Measurements from ENCODE around the gene TIAM1. TPM values are rescaled to one million over a fixed set of nuclear protein-coding genes. Genes with fewer than 3 reads are reported as not detected.

TIAM1 gene
- 2.2 and 2.6 TPM in 2 replicates for total RNA-seq

GRCh38 chr21:31343680-31344480, at the start of gene TIAM1:
Gene TIAM1, minus strand, starts transcription at chr21:31344261. Its CDS starts 77,289 bp downstream, at chr21:31266972.

Data from pericardium fibroblast (primary cell).